Measurements from ENCODE around the gene XXYLT1.
A peak's percentile ranks its signal among the peaks of the same experiment; 100 is the strongest.
"Not testable (repeated sequence)": the region's sequence is repeated elsewhere in the genome, so short reads cannot be mapped to it uniquely, and the experiment has no call there.

Gene XXYLT1

DNA sequence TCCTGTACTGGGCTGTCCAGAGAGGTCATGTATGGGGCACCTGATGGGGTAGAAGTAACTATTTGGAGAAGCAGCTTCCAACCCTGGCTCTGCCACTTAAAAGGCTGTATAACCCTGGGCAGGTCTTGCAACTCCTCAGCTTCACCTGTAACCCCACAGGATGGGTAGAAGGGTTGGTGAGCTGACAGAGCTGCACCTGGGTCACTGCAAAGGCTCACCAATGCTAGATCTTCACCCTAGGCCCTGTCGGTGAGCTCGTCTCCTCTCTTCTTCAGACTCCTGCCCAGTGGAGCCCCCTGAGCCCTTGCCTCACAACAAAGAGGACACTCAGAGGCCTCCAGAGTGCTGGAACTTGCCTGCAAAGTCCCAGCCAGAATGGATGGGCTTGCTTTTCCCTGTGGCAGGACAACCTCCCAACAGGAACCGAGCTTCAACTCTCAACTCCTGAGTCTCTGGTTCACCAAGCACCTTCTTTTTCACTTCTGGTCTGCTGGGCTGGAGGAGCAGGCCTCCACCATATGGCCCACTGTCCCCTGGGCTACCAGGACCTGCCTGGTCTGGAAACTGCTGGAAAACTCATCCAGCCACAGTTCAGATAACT, 45.9 kb downstream of the XXYLT1 start:
- DNase-seq: no peak

DNA sequence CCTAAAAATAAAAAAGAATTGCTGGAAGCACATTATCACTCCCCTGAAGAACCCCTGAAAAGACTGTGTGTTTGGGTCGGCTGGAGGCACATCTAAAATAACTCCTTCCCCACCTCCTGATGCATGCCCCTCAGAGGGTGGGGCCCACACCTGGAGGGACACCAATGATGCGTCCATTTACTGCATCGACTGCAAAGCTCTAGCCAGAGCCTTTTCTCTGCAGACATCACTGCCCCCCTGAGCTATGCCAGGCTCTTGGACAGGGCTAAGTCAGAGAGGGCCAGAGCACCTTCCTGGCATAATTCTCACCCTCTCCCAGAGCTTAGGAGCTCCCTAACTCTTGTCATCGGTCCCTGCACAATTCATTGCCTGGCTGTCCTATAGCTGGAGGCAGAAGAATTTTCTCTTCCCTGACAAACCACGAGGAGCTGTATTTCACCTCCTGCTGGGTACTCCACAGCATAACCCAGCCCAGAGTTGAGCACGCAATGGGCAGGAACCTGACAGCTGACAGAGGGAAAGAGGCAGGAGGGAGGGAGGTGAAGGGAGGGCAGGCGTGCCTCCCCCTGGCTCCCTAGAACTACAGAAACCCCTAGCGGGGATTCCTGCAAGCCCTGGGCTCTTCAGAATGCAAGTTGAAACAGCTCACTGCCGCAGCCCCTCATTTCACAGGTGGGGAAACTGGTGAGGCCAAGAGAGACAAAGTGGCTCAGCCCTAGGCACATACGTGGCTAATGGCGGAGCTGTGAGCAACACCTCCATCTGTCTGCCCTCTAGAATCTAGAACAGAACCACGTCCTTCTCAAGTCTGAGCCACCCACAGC, 46.6 kb downstream of the XXYLT1 start:
- no peak for DNase-seq

DNA sequence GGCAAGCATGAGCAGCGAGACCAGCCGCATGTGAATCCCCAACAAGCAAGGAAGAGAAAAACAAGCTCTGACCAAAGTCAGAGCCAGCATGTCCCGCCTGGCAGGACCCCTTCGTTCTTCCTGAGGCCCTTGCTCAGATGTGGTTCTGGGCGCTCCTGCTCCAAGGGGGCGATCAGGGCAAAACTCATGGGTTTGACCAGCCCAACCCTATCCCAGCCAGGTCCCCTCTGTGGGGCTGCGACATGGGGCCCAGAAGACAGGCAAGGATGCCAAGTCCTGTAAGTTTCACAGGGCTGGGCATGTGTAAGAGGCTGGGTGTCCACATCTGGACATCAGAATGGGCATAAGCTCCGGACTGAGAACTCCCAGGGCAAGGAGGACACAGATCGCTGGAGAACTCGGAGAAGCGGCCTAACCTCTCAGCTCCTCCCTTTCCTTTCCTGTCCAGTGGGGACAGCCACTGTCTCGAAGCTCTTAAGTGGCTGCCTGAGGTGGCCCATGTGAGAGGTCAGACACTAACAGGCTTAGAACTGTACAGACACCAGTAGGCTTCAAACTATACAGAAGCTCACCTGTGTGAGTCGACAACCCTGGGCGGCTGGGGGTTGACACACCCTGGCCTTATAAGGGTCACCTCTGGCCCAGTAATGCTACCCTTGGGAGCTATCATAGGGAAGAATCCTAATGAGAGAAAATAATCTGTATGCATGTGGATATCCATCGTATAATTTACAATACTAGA, 48.9 kb downstream of the XXYLT1 start:
- no peak for DNase-seq

DNA sequence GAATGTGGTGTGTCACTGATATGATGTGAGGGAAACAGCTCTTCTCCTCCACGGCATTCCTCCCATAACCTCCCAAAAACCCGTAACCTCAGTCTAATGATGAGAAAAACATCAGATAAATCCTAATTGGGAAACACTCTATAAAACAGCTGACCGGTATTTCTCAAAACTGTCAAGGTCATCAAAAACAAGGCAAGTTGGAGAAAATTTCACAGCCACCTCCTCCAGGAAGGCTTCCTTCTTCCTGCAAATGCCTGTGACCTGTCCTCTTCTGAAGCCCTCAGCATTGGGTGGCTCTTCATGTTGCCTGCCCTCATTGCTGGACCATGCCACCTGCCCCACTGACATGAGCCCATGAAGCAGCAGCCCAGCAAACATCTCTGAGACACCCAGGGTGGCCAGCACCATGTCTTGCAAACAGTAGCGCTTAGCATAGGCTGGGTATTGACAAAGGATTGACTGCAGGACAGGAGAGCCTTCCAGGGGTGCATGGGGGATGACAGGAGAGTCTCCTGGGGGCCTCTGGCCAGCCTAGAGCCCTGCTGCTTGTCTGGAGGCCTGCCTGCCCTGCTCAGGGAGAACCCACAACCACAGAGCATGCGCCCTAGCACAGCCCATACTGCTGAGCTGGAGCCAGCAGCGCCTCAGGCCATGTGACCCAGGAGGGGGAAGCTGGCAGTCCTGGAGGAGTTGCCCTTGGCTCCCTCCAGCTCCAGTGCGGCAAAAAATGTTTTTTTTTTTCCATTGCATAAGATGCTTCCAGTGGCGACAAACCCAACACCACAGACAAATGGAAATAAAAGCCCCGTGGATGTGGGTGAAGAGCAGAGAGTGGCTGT, 49.7 kb downstream of the XXYLT1 start:
- DNase-seq: no peak

DNA sequence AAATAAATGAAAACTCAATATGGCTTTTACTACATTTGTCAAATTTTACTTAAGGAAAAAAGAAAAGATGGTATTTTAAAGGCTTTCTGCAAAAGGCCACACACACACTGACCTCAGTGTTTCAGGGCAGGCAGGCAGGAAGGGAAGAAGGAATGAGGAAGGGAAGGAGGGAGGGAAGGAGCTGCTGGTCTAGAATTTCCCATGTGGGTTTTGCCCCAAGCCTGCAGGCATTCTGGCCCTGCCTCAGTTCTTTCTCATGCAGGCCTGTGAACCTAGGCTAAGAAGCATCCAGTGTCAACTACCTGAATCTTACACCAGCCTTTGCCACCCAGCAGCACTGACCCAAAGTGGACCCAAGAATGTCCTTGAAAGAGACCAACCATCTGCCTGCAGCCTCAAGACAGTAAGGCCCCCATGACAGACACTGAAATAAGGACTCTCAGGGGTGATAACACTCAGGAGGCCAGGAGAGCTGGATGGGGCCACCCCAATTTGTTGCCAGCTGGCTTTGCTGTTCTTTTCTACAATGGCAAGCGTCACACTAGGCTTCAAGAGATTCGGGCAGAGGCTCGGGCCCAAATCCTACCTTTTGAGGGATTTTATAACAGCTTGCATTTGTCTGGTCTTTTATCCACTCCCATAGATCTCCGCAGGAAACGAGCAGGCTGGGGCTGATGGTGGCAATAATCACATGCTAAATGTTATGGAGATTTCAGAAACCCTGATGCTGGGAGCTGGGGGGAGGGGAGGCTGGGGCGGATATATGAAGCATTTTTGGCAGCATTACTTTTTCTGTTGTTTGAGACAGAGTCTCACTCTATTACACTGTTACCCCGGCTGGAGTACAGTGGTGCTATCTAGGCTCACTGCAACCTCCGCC, 51.4 kb downstream of the XXYLT1 start:
- no peak for DNase-seq

DNA sequence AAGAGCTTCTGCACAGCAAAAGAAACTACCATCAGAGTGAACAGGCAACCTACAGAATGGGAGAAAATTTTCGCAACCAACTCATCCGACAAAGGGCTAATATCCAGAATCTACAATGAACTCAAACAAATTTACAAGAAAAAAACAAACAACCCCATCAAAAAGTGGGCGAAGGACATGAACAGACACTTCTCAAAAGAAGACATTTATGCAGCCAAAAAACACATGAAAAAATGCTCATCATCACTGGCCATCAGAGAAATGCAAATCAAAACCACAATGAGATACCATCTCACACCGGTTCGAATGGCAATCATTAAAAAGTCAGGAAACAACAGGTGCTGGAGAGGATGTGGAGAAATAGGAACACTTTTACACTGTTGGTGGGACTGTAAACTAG, 52.6 kb downstream of the XXYLT1 start:
- not testable (repeated sequence) for DNase-seq

DNA sequence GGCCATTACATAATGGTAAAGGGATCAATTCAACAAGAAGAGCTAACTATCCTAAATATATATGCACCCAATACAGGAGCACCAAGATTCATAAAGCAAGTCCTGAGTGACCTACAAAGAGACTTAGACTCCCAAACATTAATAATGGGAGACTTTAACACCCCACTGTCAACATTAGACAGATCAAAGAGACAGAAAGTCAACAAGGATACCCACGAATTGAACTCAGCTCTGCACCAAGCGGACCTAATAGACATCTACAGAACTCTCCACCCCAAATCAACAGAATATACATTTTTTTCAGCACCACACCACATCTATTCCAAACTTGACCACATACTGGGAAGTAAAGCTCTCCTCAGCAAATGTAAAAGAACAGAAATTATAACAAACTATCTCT, 55.4 kb downstream of the XXYLT1 start:
- DNase-seq: not testable (repeated sequence)

DNA sequence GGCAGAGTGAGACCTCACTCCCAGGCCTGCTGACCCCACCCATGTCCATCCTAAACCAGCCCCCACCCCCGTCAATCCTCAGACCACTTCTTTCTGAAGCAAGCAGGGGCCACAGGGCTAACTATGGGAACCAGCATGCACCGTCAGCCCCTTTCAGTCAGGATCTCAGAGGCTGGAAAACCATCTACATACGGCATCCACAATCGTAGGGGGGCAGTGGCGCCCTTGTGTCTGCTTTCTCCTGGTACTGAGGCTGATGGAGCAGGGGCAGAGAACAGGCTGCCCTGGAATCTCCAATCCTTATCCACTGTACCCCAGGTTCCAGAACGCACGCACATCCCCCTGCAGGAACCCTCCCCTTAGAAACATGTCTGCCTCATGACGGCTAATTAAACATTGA, 56.6 kb downstream of the XXYLT1 start:
- DNase-seq: no peak

DNA sequence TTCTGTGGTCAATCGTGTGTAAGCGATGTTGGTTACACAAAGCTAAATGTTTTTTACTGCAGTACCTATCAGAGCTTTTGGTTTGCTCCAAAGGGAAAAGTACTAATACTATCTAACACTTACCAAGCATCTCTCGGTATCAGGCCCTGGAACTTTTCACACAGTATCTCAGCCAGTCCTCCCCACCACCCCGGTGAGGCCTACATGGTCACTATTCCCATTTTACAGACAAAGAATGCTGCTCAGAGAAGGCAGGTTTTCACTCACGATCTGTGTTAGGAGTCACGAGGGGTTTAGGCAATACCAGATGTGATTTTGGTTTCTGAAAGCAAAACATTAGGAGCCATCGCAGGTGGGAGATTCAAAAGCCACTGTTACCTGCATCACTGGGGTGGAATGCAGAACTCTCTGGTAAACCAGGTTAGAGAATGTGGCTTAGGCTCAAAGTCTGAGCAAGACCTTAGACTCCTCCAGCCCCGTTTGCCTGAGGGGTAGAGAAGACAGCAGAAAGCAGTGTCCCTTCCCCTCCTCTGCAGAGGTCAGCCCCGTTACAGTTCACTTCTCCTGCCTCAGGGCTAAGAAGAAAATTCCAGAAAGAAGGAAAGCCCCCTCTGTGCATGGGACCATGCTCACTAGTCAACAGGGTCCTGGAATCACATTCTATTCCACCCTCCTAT, 57.2 kb downstream of the XXYLT1 start:
- DNase-seq: no peak

DNA sequence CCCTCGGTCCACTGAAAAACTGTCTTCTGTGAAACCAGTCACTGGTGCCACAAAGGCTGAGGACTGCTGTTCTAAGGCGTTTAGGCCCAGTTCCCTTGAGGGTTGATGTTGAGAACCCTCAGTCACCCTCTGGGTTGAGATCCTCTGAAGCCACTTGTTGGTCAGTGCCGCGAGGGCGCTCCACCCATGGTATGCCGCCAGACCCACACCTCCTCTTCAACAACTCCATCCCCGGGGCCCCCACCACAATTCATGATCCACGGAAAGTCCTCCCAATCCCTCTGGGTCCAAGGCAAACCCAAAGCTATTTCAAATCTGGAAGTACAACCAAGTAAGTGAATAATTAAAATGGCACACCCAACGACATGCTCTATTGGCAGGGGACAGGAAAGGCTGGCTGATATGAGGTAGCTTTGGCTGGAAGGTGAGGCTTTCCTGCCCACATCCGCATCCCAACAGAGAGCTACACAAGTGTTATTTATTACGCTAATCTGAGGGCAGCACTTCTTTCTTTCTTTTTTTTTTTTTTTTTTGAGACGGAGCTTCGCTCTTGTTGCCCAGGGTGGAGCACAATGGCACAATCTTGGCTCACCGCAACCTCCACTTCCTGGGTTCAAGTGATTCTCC, 58.1 kb downstream of the XXYLT1 start:
- DNase-seq: no peak

DNA sequence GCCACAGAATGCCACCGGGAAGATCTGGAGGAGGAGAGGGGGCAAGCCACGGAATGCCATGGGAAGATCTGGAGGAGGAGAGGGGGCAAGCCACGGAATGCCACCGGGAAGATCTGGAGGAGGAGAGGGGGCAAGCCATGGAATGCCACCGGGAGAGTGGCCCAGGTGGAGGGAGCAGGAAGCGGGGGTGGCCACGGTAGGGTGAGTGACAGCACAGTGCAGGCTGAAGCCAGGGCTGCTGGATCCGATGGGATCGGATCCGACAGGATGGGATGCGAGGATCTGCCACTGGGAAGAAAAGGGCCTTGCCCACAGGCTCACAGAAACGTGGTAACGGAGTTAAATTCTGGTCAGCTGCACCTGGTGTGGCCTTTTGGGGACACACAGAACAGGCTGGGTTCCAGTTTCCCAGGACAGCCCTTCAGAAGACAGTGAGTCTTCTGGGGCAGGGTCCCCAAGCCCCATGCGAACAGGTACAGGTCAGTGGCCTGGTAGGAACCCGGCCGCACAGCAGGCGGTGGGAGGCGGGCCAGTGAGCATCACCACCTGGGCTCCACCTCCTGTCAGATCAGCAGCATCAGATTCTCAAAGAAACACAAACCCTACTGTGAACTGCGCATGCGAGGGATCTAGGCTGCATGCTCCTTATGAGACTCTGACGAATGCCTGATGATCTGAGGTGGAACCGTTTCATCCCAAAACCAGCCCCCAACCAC, 58.8 kb downstream of the XXYLT1 start:
- DNase-seq: no peak

DNA sequence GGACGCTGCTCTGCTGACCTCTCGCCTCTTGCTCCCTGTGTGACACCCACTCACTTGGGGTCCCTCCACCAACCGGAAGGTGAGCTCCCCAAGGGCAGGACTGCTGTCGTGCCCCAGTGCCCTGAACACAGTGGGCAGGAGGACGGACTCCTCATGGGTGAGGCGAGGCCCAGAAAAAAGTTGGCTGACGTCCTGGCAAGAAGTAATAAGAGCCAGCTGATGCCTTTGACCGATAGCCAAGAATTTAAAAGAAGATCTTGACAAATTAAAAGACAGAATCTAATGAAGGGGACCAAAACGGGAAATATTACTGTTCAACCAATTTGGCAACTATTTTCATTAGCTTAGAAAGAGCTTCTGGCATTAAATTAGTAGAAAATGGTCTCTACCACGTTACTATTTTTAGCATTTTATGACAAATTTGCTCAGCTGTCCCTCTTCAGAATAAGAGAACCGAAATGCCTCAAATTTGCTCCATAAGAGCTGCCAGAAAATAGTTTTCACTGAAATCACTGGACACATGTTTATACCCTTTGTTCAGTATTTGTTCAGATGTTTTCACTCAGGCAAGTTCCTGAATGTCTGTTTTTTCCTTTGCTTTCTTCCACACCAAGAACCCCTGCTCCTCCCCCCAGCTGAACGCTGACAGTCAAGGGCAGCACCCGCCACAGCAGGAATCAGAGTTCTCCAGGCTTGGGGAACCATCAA, 60.5 kb downstream of the XXYLT1 start:
- no peak for DNase-seq

DNA sequence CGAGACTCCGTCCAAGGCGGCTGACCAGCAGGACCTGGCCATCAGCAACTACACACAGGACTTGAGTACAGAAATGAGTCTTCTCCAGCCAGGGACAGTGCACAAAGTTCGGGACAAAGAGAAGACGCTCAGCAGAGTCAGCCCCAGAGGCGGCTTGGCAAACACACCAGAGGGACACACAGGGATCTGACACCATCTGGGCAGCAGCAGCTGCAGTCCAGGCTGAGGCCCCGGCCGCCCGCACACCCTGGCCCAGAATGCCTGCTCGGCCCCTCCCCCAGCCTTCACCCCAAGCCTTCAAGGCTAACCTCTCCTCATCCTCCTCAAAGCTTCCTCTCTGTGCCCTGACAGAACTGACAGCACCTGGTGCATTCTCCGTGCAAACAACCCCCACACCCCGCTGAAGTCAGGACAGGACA, 61.1 kb downstream of the XXYLT1 start:
- no peak for DNase-seq

DNA sequence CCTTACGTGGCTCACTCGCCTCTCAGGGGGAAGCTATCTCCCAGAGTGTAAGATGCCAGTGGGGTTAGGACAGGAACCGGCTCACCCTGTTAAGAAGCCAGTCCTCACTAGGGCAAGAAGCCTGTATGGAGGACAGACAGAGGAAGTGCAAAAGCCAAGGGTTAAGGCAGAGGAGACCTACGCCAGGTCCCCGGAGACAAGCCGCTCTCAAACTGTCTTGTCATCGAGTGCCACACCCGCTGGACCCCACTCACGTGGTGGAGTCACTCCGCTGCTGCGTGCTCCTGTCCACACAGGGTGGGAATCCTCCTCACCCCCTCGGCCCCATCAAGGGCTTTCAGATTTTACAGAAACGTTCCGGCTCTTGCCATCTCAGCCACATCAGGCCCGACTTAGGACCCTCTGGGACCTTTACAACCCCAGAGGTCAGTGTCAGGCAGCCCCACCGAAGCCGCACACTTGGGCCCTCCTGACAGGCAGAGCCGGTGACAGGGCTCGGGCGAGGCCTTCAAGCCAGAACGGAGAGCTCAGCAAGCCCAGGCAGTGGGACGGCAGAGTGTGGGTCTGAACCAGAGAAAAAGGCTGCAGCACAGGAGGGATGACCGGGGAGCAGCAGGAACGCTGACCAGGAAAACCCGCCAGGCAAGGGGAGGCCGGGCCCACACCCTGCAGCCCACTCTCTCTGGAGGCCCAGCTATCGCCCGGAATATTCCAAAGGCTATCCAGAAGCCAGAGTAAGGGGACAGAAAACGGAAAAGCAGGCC, 61.7 kb downstream of the XXYLT1 start:
- no peak for DNase-seq

DNA sequence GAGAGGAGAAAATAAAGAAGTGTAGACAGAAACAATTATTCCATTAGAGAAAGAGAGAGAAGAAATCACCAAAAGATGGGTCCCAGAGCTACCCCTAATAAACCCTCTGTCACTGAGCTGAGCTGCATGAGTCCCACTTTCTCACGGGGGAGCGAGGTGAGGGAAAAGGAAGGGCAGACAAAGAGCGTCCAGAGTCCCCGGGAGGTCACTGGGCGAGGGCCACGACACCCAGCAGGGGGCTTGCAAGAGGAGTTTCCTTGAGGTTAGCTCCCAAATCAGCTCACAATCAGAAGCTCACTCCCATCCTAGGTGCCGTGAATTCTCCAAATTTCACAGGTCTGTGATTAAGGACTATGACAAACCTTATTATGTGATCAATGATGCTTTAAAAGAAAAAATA, 62.3 kb downstream of the XXYLT1 start:
- DNase-seq: no peak

DNA sequence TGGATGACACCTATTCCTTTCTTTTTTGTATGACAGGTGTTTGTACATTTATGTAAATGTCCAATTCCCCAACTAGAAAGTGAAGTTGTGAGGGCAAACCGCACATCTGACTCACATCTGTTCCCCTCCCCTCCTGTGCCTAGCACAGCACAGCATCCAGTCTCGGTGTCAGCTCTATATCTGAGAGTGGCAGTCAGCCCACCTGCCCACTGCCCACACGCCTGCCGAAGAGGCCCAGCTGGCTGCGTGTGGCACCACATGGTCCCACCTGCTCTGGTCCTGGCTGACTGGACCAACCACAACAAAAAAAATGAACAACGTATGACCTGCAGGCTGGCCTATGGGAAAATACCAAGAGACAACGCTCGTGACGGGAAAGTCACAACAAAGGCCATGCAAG, 62.8 kb downstream of the XXYLT1 start:
- DNase-seq: peak; percentile 48

DNA sequence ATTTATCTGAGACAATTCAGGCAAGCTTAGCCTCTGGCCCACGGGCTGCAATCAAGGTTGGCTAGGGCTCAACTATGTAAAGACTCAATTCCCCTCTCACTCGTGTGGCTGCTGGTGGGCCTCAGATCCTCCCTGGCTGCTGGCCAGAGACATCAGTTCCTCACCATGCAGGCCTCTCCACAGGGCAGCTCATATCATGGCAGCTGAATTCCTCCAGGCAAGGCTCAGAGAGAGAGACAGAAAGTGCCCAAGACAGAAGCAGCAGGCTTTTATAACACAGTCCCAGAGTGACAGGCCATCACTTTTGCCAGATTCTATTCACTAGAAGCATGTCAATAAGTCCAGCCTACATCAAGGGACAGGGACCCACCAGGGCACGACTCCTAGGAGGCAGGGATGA, 63.2 kb downstream of the XXYLT1 start:
- no peak for DNase-seq

DNA sequence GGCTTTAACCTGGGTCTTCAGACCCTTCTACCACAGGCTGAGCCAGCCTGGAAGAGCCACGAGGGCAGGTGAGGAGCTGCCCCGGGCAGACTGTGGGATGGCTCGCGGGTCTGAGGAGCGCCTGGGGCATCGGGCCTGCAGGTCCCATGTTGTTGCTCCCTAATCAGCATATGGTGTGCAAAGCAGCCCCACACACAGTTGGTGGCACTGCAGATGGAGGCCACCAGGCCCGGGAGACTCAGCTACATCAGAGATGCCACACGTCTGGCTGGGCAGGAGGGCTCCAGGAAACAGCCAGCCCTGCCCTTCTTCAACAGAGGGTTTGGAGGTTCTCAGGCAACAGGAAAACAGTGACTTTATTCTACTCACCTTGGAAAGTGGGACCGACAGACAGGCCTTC, 63.9 kb downstream of the XXYLT1 start:
- no peak for DNase-seq
